ENCODE measurements around the gene TUSC1. TPM values are rescaled to one million over a fixed set of nuclear protein-coding genes. Genes with fewer than 3 reads are reported as not detected.
"Not testable (repeated sequence)": the region's sequence is repeated elsewhere in the genome, so short reads cannot be mapped to it uniquely, and the experiment has no call there.

TUSC1 gene
- total and polyA plus RNA-seq, 7 donors, result 5.4 to 12.4 (median 7.0) TPM

DNA sequence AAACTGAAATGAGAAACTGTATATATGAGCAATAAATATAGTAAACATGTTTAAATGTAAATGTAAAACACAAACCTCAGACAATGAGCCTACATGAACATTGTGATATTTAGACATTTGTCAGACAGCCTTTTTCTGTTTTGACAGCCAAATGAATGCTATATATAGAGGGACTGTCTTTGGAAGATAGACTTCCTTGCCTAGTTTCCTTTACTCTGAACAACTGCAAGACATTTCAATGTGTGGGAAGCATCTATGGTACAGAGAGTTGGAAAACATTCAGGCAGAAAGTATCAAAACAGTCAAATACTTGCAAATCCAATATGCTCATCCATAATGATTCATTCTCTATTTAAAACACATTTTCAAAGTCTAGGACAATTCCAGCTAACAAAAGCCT is 31.7 kb upstream of the TUSC1 start:
- Histone ChIP-seq H3K4me1 (no peaks in the 10 kb centered on the region), H3K27me3 (ENCODE audit: insufficient read depth in 3 of 3, low read length in 2 of 3) (no peaks in the 10 kb centered on the region), H3K27ac (no peak overlapping the region), H3K36me3 (ENCODE audit: insufficient read depth in 1 of 2, low read depth in 1 of 2) (no peaks in the 10 kb centered on the region), H3K4me3 (no peak overlapping the region), H3K9me3 (no peaks in the 10 kb centered on the region)
- TF ChIP-seq, protein P1, sequence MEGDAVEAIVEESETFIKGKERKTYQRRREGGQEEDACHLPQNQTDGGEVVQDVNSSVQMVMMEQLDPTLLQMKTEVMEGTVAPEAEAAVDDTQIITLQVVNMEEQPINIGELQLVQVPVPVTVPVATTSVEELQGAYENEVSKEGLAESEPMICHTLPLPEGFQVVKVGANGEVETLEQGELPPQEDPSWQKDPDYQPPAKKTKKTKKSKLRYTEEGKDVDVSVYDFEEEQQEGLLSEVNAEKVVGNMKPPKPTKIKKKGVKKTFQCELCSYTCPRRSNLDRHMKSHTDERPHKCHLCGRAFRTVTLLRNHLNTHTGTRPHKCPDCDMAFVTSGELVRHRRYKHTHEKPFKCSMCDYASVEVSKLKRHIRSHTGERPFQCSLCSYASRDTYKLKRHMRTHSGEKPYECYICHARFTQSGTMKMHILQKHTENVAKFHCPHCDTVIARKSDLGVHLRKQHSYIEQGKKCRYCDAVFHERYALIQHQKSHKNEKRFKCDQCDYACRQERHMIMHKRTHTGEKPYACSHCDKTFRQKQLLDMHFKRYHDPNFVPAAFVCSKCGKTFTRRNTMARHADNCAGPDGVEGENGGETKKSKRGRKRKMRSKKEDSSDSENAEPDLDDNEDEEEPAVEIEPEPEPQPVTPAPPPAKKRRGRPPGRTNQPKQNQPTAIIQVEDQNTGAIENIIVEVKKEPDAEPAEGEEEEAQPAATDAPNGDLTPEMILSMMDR (IDR thresholded peaks at IDR 0.05), result no peak
- DNase-seq, result no peak
- ATAC-seq, result no peak
- intact Hi-C loops (cut with DNase I), result loop anchor here in 1 of 2 donors (10.0 kb wide), 2 partner anchors 55 to 215 kb away; no protein-coding TSS in a partner anchor

DNA sequence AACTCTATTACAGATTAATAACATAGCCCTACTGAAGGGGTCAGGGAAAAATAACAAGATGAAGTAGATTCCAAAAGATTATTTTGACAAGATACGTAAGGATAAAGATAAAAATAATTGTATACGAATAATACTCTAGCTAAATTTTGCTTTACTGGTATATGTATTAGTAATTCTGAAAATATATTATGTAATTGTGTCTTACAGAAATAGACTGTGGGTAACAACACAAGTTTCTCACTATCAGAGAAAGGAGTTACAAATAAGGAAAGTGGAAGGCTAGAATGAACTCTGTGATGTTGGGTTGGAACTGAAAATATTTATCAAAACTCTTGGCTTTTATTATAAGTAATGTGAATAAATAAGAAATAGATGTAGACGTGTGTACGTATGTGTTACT is 26.6 kb upstream of the TUSC1 start:
- TF ChIP-seq, protein P1 (IDR thresholded peaks at IDR 0.05), result no peak
- Histone ChIP-seq H3K4me3 (no peak overlapping the region), H3K9me3 (no peaks in the 10 kb centered on the region), H3K27ac (no peak overlapping the region), H3K27me3 (ENCODE audit: insufficient read depth in 3 of 3, low read length in 2 of 3) (no peaks in the 10 kb centered on the region), H3K4me1 (no peaks in the 10 kb centered on the region), H3K36me3 (ENCODE audit: insufficient read depth in 1 of 2, low read depth in 1 of 2) (no peaks in the 10 kb centered on the region)
- WGBS, 3 donors, result 94 to 97% (median 96%) methylated on average over 4 of the region's 4 CpGs
- ATAC-seq, result no peak
- intact Hi-C loops (cut with DNase I), result loop anchor here in 1 of 2 donors (10.0 kb wide), 1 partner anchor 50 kb away; no protein-coding TSS in a partner anchor
- DNase-seq, result no peak

DNA sequence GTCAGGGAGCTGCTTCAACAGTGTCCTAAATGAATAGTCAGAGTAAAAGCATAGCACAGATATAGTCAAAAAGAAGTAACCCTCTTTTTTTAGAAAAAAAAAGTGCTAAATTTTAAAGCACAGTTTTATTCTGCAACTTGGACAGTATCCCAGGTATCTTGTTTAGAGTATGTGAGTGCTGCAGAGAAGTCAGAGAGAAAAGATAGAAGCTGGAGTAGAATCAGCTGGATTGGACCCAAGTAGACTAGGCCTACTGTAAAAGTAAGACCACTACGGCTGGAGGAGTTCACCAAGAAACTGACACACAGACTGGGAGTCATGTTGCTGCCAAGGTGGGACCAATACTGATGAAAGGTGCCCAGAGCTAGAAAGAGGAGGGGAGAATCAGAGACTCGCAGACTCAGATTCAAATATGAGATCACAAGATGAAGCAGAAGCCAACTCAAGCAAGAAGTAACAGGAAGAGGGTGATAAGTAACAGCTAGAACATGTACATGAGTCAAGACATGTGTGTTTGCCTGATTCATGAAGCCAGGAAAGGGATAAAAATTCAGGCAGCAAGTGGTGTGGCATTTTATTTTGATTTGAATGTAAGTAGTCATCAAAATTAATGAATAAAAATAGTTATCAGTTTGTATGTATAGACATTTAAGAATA is 25.6 kb upstream of the TUSC1 start:
- Histone ChIP-seq H3K36me3 (ENCODE audit: insufficient read depth in 1 of 2, low read depth in 1 of 2) (no peaks in the 10 kb centered on the region), H3K9me3 (no peaks in the 10 kb centered on the region), H3K4me1 (no peaks in the 10 kb centered on the region), H3K4me3 (no peak overlapping the region), H3K27me3 (ENCODE audit: insufficient read depth in 3 of 3, low read length in 2 of 3) (no peaks in the 10 kb centered on the region), H3K27ac (no peak overlapping the region)
- TF ChIP-seq, protein P1 (IDR thresholded peaks at IDR 0.05), result no peak
- no peak for ATAC-seq
- 34 to 59% (median 45%) methylated on average over 2 of the region's 2 CpGs for WGBS, 3 donors
- DNase-seq, result no peak
- intact Hi-C loops (cut with DNase I), result loop anchor here in 1 of 2 donors (10.0 kb wide), 1 partner anchor 49 kb away; no protein-coding TSS in a partner anchor

DNA sequence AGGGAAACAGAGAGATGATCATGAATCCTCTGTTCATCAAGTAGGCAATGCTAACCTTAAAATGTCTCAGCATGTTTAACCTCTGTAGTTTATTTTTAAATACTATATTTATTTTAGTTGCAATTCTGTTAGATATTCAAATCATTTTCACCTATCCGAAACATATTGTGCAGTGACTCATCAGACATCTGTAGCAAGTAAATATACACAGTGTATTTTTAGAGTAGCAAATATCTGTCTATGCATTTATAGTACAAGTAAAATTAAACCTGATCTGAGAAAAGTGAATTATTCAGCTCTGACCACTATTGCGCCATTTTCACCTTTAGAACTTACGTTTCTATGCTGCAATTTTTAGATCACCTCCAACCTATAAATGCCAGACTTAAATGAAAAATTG is 24.3 kb upstream of the TUSC1 start:
- TF ChIP-seq, protein P1 (IDR thresholded peaks at IDR 0.05), result no peak
- Histone ChIP-seq H3K4me1 (no peaks in the 10 kb centered on the region), H3K4me3 (no peak overlapping the region), H3K27ac (no peak overlapping the region), H3K27me3 (ENCODE audit: insufficient read depth in 3 of 3, low read length in 2 of 3) (no peaks in the 10 kb centered on the region), H3K9me3 (no peaks in the 10 kb centered on the region), H3K36me3 (ENCODE audit: insufficient read depth in 1 of 2, low read depth in 1 of 2) (no peaks in the 10 kb centered on the region)
- intact Hi-C loops (cut with DNase I), result loop anchor here in 1 of 2 donors (10.0 kb wide), 1 partner anchor 48 kb away; no protein-coding TSS in a partner anchor
- DNase-seq (no peak), ATAC-seq (no peak)
- 88 to 91% (median 89%) methylated on average over 3 of the region's 3 CpGs for WGBS, 3 donors

DNA sequence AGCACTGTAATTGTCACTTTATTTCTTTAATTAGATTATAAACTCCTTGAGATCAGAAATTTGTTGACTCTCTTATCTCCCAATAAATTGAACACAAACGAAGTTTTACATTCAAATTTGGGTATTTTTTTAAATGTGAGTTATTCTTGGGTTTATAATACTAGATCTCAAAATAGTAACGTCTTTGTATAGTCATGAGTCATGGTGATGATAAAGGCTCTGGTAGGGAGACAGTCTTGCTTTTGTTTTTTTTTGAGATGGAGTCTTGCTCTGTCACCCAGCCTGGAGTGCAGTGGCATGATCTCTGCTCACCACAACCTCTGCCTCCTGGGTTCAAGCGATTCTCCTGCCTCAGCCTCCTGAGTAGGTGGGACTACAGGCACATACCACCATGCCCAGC is 22.7 kb upstream of the TUSC1 start:
- H3K4me1 ChIP-seq; H3K27me3 ChIP-seq (ENCODE audit: insufficient read depth in 3 of 3, low read length in 2 of 3); DNase-seq; H3K4me3 ChIP-seq; H3K27ac ChIP-seq; H3K9me3 ChIP-seq; ATAC-seq; H3K36me3 ChIP-seq (ENCODE audit: insufficient read depth in 1 of 2, low read depth in 1 of 2): not testable (repeated sequence)
- intact Hi-C loops (cut with DNase I), result loop anchor here in 1 of 2 donors (10.0 kb wide), 1 partner anchor 46 kb away; no protein-coding TSS in a partner anchor
- 66 to 76% (median 69%) methylated on average over 3 of the region's 3 CpGs for WGBS, 3 donors

Data from psoas muscle (tissue), 8 donors.